Uterus (tissue), 2 donors: Measurements from ENCODE around the gene PRRC2B.

ENCODE experiments used
- POLR2A ChIP-seq, 2 donors: fragments of 450-650 bp; IDR thresholded peaks; one replicate each; pipeline ENCODE4 v1.6.1; 2016; ENCODE audit warnings: antibody characterized with exemption in 2 of 2, mild to moderate bottlenecking in 1 of 2, moderate library complexity in 1 of 2
- TF ChIP-seq, protein P1 (sequence below), 4 experiments: fragments of 200-600 bp in 2 of 4; fragments of 450-650 bp in 2 of 4; sonication (generic) in 2 of 4; IDR thresholded peaks; one replicate each; pipeline ENCODE4 v1.5.1; 2016 to 2019; ENCODE audit warnings: antibody characterized with exemption in 4 of 4, mild to moderate bottlenecking in 2 of 4, moderate library complexity in 1 of 4

GRCh38 chr9:131500377-131500776 is 106.5 kb downstream of the PRRC2B start:
- TF ChIP-seq, protein P1, sequence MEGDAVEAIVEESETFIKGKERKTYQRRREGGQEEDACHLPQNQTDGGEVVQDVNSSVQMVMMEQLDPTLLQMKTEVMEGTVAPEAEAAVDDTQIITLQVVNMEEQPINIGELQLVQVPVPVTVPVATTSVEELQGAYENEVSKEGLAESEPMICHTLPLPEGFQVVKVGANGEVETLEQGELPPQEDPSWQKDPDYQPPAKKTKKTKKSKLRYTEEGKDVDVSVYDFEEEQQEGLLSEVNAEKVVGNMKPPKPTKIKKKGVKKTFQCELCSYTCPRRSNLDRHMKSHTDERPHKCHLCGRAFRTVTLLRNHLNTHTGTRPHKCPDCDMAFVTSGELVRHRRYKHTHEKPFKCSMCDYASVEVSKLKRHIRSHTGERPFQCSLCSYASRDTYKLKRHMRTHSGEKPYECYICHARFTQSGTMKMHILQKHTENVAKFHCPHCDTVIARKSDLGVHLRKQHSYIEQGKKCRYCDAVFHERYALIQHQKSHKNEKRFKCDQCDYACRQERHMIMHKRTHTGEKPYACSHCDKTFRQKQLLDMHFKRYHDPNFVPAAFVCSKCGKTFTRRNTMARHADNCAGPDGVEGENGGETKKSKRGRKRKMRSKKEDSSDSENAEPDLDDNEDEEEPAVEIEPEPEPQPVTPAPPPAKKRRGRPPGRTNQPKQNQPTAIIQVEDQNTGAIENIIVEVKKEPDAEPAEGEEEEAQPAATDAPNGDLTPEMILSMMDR (IDR thresholded peaks at IDR 0.05): no peak
- no peak for TF ChIP-seq POLR2A (IDR thresholded peaks at IDR 0.05)
